HepG2 (cell line): ENCODE results near the gene IFNB1. TPM values are rescaled to one million over a fixed set of nuclear protein-coding genes. Genes with fewer than 3 reads are reported as not detected.

Experiments used
- ATAC-seq: fragments of 200-7000 bp; cut with Tn5 transposase; 3 replicates; pipeline ENCODE4 v1.9.1; 2020; ENCODE audit warnings: mild to moderate bottlenecking, moderate library complexity
- BruUV-seq: library from RNA; stranded (reverse); fragments of 400-500 nt; replicated peaks from 2 replicates; lab custom pipeline; 2021; lab: Mats Ljungman, UMichigan
- CTCF ChIA-PET: fragments of 300-600 bp; formaldehyde crosslinking; extraction: SDS; loops from one replicate; lab custom pipeline; 2021; ENCODE audit warnings: low total read pairs, inconsistent platforms, low intra/inter-chr PET ratio; lab: Yijun Ruan, JAX
- POLR2A ChIA-PET: fragments of 350-600 bp; sonication (Branson Sonifier 250); formaldehyde crosslinking; loops from one replicate; lab custom pipeline; 2020; ENCODE audit warnings: antibody characterized with exemption, inconsistent platforms; lab: Yijun Ruan, JAX
- DNase-seq: peaks from one replicate; pipeline ENCODE4 v3.0.0-alpha.2; 2015; ENCODE audit warnings: low spot score
- FAIRE-seq: peaks from 3 replicates; lab custom pipeline; 2011; peaks lifted over from hg19 to GRCh38; lab: Jason Lieb, UNC
- H2AFZ ChIP-seq: one replicate; pipeline ENCODE4 v1.6.1; 2011; ENCODE audit warnings: low read length, inconsistent platforms
- H3K27ac ChIP-seq: fragments of 300-600 bp; 3 replicates; pipeline ENCODE4 v1.8.0; 2011; ENCODE audit warnings: mixed run types, mild to moderate bottlenecking, mixed read lengths, low read length, inconsistent platforms; ENCODE audit not compliant: insufficient read depth; ENCODE audit errors: extremely low read length
- H3K27me3 ChIP-seq, 2 experiments: fragments of 200-600 bp in 1 of 2; 2 replicates in 1 of 2; 3 replicates in 1 of 2; pipeline versions ENCODE4 v1.6.0 to v1.8.0; 2011; ENCODE audit warnings: low read length in 2 of 2, mild to moderate bottlenecking in 2 of 2, moderate library complexity in 2 of 2, inconsistent platforms in 1 of 2; ENCODE audit not compliant: insufficient read depth in 2 of 2, control insufficient read depth in 1 of 2
- H3K36me3 ChIP-seq, 2 experiments: fragments of 200-600 bp in 1 of 2; replicated peaks in 1 of 2; 2 replicates in 1 of 2; 3 replicates in 1 of 2; pipeline versions ENCODE4 v1.5.1 to v1.8.0; 2011; ENCODE audit warnings: low read length in 2 of 2, inconsistent platforms in 1 of 2; ENCODE audit not compliant: insufficient read depth in 2 of 2, control insufficient read depth in 1 of 2
- H3K4me1 ChIP-seq: 2 replicates; pipeline ENCODE4 v1.5.1; 2012; ENCODE audit warnings: low read length, inconsistent platforms; ENCODE audit not compliant: insufficient read depth
- H3K4me2 ChIP-seq: 2 replicates; pipeline ENCODE4 v1.6.0; 2011; ENCODE audit warnings: low read depth, low read length, inconsistent platforms
- H3K4me3 ChIP-seq, 3 experiments: fragments of 200-600 bp in 1 of 3; sonication (generic), shearing (Covaris generic) in 1 of 3; replicated peaks in 1 of 3; 2 replicates each; pipeline ENCODE4 v1.5.1; 2011 to 2016; ENCODE audit warnings: low read length in 3 of 3, inconsistent platforms in 2 of 3, low read depth in 2 of 3, mild to moderate bottlenecking in 2 of 3, control low read depth in 1 of 3, mixed read lengths in 1 of 3; ENCODE audit not compliant: insufficient read depth in 1 of 3
- H3K79me2 ChIP-seq: one replicate; pipeline ENCODE4 v1.6.1; 2011; ENCODE audit warnings: low read length, inconsistent platforms; ENCODE audit not compliant: insufficient read depth
- H3K9ac ChIP-seq: 2 replicates; pipeline ENCODE4 v1.6.0; 2011; ENCODE audit warnings: mild to moderate bottlenecking, low read depth, low read length, inconsistent platforms; ENCODE audit not compliant: insufficient read depth
- H3K9me3 ChIP-seq: 2 replicates; pipeline ENCODE4 v1.5.1; 2012; ENCODE audit warnings: mild to moderate bottlenecking, low read length
- H4K20me1 ChIP-seq: 2 replicates; pipeline ENCODE4 v1.6.0; 2011; ENCODE audit warnings: inconsistent platforms, mild to moderate bottlenecking, low read length, moderate library complexity; ENCODE audit not compliant: insufficient read depth
- AKAP8 ChIP-seq: sonication (generic); formaldehyde crosslinking; IDR thresholded peaks from 2 replicates; pipeline ENCODE4 v1.5.1; 2020; ENCODE audit warnings: mild to moderate bottlenecking, missing genetic modification reagents
- ATF1 ChIP-seq: IDR thresholded peaks from 2 replicates; pipeline ENCODE4 v1.6.1; 2016; ENCODE audit warnings: mild to moderate bottlenecking, control low read depth
- CREB1 ChIP-seq, 2 experiments: fragments of 450-650 bp in 1 of 2; IDR thresholded peaks; 2 replicates each; pipeline ENCODE4 v1.6.1; 2016 to 2017; ENCODE audit warnings: control low read depth in 1 of 2, mild to moderate bottlenecking in 1 of 2, missing compliant biosample characterization in 1 of 2, missing genetic modification characterization in 1 of 2
- DNMT1 ChIP-seq: sonication (generic); formaldehyde crosslinking; IDR thresholded peaks from 2 replicates; pipeline ENCODE4 v1.5.1; 2020; ENCODE audit warnings: mild to moderate bottlenecking, missing genetic modification reagents
- FLYWCH1 ChIP-seq: sonication (generic); formaldehyde crosslinking; IDR thresholded peaks from 2 replicates; pipeline ENCODE4 v1.8.1; 2023; ENCODE audit warnings: mild to moderate bottlenecking, missing genetic modification reagents
- SAP130 ChIP-seq: IDR thresholded peaks from 2 replicates; pipeline ENCODE4 v1.6.1; 2016; ENCODE audit warnings: low read depth
- SNRNP70 ChIP-seq: fragments of 200-400 bp; formaldehyde crosslinking; IDR thresholded peaks from 2 replicates; pipeline ENCODE4 v1.6.1; 2017; ENCODE audit warnings: mild to moderate bottlenecking, low read depth, low read length, moderate library complexity
- WIZ ChIP-seq: sonication (generic); formaldehyde crosslinking; IDR thresholded peaks from 2 replicates; pipeline ENCODE4 v1.5.1; 2020; ENCODE audit warnings: mild to moderate bottlenecking, missing genetic modification reagents
- ZFP41 ChIP-seq: sonication (generic); formaldehyde crosslinking; IDR thresholded peaks from 2 replicates; pipeline ENCODE4 v1.4.0; 2020; ENCODE audit warnings: mild to moderate bottlenecking, missing genetic modification reagents, borderline replicate concordance
- ZNF124 ChIP-seq: sonication (generic); formaldehyde crosslinking; IDR thresholded peaks from 2 replicates; pipeline ENCODE4 v1.4.0; 2020; ENCODE audit warnings: missing genetic modification reagents
- ZNF205 ChIP-seq: IDR thresholded peaks from 2 replicates; pipeline ENCODE4 v1.6.1; 2018; ENCODE audit warnings: missing biosample characterization, missing genetic modification reagents
- ZNF329 ChIP-seq: sonication (generic); formaldehyde crosslinking; IDR thresholded peaks from 2 replicates; pipeline ENCODE4 v1.9.0; 2021; ENCODE audit warnings: low read depth, mild to moderate bottlenecking, missing genetic modification reagents
- ZNF460 ChIP-seq: sonication (generic); formaldehyde crosslinking; IDR thresholded peaks from 2 replicates; pipeline ENCODE4 v1.5.1; 2020; ENCODE audit warnings: missing genetic modification reagents, mild to moderate bottlenecking, borderline replicate concordance
- ZNF747 ChIP-seq: sonication (generic); formaldehyde crosslinking; IDR thresholded peaks from 2 replicates; pipeline ENCODE4 v1.8.1; 2023; ENCODE audit warnings: missing genetic modification reagents, mild to moderate bottlenecking, borderline replicate concordance
- WGBS: methylation state at CpG from one replicate; pipeline ENCODE4 v1.1.6; 2017; ENCODE audit warnings: low lambda C conversion rate; 5-methylcytosine and 5-hydroxymethylcytosine counted together
- in situ Hi-C: cut with HindIII; loops from 2 replicates; pipeline ENCODE4 v1.10.0; 2017; ENCODE audit warnings: low pct_unique_long_range_greater_than_20kb; ENCODE audit not compliant: extremely low pct_ligation_motif_present
- intact Hi-C: fragments of 100-400 bp; cut with micrococcal nuclease; formaldehyde crosslinking; loops from one replicate; pipeline ENCODE4 v1.10.0; 2022; ENCODE audit not compliant: unreplicated experiment
- polyA plus RNA-seq, 8 experiments: library from polyadenylated mRNA; depleted of rRNA in 3 of 8; stranded (reverse) in 7 of 8; unstranded in 1 of 8; fragments of >200 nt; fragmentation: Illumina TruSeq in 4 of 8; extraction: Trizol in 4 of 8; gene quantifications; 2 replicates each; pipeline versions ENCODE4 v1.2.1 to v1.2.3, GENCODE V29; 2011 to 2016; ENCODE audit warnings: low read depth in 4 of 8, missing spikeins in 1 of 8, mixed read lengths in 1 of 8; ENCODE audit not compliant: insufficient read depth in 1 of 8
- total RNA-seq, 5 experiments: library from RNA; depleted of rRNA; stranded (reverse); fragments of >200 nt; fragmentation: Illumina TruSeq; extraction: Trizol; gene quantifications; 2 replicates each; pipeline ENCODE4 v1.2.3, GENCODE V29; 2016; ENCODE audit warnings: low read depth in 1 of 5
- TF ChIP-seq, protein P1 (sequence below): sonication (generic); formaldehyde crosslinking; IDR thresholded peaks from 2 replicates; pipeline ENCODE4 v1.5.0; 2020; ENCODE audit warnings: missing genetic modification reagents, mild to moderate bottlenecking, borderline replicate concordance
- TF ChIP-seq, protein P2 (sequence below): sonication (generic); formaldehyde crosslinking; IDR thresholded peaks from 2 replicates; pipeline ENCODE4 v1.4.0; 2020; ENCODE audit warnings: mild to moderate bottlenecking, missing genetic modification reagents
- TF ChIP-seq, protein P3 (sequence below): sonication (generic); formaldehyde crosslinking; IDR thresholded peaks from 2 replicates; pipeline ENCODE4 v1.4.0; 2020; ENCODE audit warnings: missing genetic modification reagents
- TF ChIP-seq, protein P4 (sequence below): IDR thresholded peaks from 2 replicates; pipeline ENCODE4 v1.4.0; 2020; ENCODE audit warnings: mild to moderate bottlenecking, missing genetic modification reagents

IFNB1 gene
- total and polyA plus RNA-seq, 2 of the 13 experiments (the other 11 are each of a cell fraction or from before 2014, with no cell fraction given), result not detected

DNA sequence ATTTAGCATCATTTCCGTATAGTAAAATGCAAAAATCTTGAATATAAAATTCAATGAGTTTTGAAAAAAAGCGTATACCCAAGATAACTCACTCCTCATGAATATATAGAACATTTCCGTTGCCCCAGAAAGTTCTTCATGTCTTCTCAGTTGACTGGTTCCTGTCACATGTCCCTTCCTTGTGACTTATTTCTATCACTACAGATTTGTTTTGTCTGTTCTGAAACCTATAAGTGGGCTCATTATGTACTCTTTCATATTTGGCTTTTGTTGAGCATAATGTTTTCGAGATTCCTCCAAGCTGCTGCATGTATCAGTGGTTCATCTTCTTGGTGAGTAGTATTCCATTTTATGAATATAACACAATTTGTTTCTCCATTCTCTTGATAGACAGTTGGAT lies 35.3 kb downstream of the IFNB1 start:
- H3K4me1 ChIP-seq, result no peaks in the 10 kb centered on the region
- H4K20me1 ChIP-seq, result no peaks in the 10 kb centered on the region
- H3K9ac ChIP-seq, result no peak overlapping the region
- no peaks in the 10 kb centered on the region for H3K9me3 ChIP-seq
- no peak overlapping the region for H3K4me3 ChIP-seq
- H3K27ac ChIP-seq, result no peak overlapping the region
- POLR2A ChIA-PET, result no interaction called here
- ATAC-seq (no peak), DNase-seq (no peak), FAIRE-seq (no peak)
- 2% methylated on average over 4 of the region's 4 CpGs for WGBS
- H3K79me2 ChIP-seq, result no peaks in the 10 kb centered on the region
- H3K4me2 ChIP-seq, result no peak overlapping the region
- CTCF ChIA-PET, result no interaction called here
- no peaks in the 10 kb centered on the region for H3K27me3 ChIP-seq
- intact Hi-C loops (no loop called here), in situ Hi-C loops (no loop called here)
- H3K36me3 ChIP-seq, result no peaks in the 10 kb centered on the region
- TF ChIP-seq, protein P1, sequence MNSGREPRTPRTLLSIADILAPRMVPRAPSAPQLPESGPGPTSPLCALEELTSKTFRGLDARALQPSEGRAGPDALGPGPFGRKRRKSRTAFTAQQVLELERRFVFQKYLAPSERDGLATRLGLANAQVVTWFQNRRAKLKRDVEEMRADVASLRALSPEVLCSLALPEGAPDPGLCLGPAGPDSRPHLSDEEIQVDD (CRISPR knock-in tag), result no peak
- TF ChIP-seq, protein P2, sequence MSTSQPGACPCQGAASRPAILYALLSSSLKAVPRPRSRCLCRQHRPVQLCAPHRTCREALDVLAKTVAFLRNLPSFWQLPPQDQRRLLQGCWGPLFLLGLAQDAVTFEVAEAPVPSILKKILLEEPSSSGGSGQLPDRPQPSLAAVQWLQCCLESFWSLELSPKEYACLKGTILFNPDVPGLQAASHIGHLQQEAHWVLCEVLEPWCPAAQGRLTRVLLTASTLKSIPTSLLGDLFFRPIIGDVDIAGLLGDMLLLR (CRISPR knock-in tag), result no peak
- TF ChIP-seq, protein P3, sequence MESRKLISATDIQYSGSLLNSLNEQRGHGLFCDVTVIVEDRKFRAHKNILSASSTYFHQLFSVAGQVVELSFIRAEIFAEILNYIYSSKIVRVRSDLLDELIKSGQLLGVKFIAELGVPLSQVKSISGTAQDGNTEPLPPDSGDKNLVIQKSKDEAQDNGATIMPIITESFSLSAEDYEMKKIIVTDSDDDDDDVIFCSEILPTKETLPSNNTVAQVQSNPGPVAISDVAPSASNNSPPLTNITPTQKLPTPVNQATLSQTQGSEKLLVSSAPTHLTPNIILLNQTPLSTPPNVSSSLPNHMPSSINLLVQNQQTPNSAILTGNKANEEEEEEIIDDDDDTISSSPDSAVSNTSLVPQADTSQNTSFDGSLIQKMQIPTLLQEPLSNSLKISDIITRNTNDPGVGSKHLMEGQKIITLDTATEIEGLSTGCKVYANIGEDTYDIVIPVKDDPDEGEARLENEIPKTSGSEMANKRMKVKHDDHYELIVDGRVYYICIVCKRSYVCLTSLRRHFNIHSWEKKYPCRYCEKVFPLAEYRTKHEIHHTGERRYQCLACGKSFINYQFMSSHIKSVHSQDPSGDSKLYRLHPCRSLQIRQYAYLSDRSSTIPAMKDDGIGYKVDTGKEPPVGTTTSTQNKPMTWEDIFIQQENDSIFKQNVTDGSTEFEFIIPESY (CRISPR knock-in tag), result no peak
- TF ChIP-seq ZNF205, result no peak
- TF ChIP-seq ZFP41 (CRISPR knock-in tag), result no peak
- TF ChIP-seq WIZ (CRISPR knock-in tag), result no peak
- no peak for TF ChIP-seq ZNF124
- TF ChIP-seq, protein P4, sequence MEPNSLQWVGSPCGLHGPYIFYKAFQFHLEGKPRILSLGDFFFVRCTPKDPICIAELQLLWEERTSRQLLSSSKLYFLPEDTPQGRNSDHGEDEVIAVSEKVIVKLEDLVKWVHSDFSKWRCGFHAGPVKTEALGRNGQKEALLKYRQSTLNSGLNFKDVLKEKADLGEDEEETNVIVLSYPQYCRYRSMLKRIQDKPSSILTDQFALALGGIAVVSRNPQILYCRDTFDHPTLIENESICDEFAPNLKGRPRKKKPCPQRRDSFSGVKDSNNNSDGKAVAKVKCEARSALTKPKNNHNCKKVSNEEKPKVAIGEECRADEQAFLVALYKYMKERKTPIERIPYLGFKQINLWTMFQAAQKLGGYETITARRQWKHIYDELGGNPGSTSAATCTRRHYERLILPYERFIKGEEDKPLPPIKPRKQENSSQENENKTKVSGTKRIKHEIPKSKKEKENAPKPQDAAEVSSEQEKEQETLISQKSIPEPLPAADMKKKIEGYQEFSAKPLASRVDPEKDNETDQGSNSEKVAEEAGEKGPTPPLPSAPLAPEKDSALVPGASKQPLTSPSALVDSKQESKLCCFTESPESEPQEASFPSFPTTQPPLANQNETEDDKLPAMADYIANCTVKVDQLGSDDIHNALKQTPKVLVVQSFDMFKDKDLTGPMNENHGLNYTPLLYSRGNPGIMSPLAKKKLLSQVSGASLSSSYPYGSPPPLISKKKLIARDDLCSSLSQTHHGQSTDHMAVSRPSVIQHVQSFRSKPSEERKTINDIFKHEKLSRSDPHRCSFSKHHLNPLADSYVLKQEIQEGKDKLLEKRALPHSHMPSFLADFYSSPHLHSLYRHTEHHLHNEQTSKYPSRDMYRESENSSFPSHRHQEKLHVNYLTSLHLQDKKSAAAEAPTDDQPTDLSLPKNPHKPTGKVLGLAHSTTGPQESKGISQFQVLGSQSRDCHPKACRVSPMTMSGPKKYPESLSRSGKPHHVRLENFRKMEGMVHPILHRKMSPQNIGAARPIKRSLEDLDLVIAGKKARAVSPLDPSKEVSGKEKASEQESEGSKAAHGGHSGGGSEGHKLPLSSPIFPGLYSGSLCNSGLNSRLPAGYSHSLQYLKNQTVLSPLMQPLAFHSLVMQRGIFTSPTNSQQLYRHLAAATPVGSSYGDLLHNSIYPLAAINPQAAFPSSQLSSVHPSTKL (CRISPR knock-in tag), result no peak
- TF ChIP-seq FLYWCH1 (CRISPR knock-in tag), result no peak
- TF ChIP-seq CREB1 (IDR thresholded peaks at IDR 0.05), result no peak
- TF ChIP-seq CREB1 (CRISPR knock-in tag; IDR thresholded peaks at IDR 0.05), result no peak
- TF ChIP-seq AKAP8 (CRISPR knock-in tag), result no peak
- TF ChIP-seq SNRNP70, result no peak
- TF ChIP-seq DNMT1 (CRISPR knock-in tag), result no peak
- TF ChIP-seq ZNF747 (CRISPR knock-in tag), result no peak
- no peak for TF ChIP-seq ZNF460 (CRISPR knock-in tag)
- no peak for TF ChIP-seq ZNF329 (CRISPR knock-in tag)
- no peak for TF ChIP-seq SAP130 (CRISPR knock-in tag)
- TF ChIP-seq ATF1, result no peak
- H2AFZ ChIP-seq, result no peak overlapping the region
- BruUV-seq, result no TSS peak
